Right forelimb (tissue), 1 donor: ENCODE results near the gene PLAAT4.
"Not testable (repeated sequence)": the region's sequence is repeated elsewhere in the genome, so short reads cannot be mapped to it uniquely, and the experiment has no call there.

Experiments
- DNase-seq: peaks from one replicate; pipeline ENCODE4 v3.0.0-alpha.2; 2018

The PLAAT4 gene

DNA sequence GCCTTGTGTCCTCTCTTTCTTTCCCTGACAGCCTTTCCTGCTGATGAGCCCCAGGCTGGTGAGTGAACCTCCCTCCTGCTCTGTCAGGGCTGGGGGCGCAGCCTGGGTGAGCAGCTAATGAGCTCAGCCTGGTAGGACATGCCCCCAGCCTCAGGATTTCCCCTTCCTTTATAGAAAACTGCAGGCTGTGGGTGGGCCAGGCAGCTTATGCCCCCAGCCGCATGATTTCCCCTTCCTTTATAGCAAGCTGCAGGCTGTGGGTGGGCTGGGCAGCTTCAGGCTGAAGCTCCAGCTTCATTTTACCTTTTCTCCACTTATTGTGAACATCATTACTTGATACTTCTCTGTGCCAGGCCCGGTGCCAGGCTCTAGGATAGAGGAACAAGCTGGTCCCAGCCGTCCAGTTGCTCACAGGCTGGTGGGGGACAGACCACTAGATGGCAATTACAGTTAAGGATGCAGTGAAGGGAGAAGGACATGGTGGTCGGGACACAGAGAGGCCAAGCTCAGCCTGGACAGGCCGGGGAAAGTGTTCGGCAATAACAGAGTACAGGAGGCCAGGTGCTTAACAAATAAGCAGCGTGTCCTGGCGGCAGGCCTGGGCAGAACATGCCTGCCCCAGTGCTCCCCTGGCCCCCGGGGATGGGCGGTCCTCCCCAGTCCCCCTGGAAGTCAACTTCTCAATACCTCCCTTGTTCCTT lies 25.4 kb upstream of the PLAAT4 start:
- DNase-seq: no peak

DNA sequence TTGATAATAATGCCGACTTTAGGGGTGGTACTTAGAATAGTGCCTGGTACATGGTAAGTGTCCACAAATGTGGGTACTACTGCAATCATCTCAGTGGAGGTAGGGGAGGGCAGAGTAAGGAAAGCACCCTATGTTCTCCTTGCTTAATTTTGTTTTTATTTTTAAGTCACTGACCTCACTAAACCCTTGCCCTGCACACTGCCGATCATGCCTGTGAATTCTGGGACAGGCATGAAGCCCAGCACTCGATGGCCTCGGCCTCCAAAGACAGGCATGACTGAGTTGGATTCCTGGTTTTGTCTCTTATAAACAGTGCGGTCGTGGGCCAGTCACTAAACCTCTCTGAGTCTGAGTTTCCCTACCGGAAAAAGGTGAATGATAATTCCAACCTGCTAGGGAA lies 23.8 kb upstream of the PLAAT4 start:
- DNase-seq: no peak

DNA sequence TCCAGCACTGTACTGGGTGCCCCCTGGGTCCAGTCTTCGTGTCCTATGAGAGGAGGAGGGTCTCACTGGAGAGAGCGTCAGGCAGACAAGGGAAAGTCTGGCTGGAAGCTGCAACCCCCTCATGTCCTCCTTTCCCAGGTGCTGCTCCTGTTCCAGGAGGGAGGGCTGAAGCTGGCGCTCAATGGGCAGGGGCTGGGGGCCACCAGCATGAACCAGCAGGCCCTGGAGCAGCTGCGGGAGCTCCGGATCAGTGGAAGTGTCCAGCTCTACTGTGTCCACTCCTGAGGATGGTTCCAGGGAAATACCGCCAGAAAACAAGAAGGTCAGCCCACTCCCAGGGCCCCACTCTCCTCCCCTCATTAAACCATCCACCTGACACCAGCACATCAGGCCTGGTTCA lies 20.5 kb upstream of the PLAAT4 start:
- DNase-seq: no peak

DNA sequence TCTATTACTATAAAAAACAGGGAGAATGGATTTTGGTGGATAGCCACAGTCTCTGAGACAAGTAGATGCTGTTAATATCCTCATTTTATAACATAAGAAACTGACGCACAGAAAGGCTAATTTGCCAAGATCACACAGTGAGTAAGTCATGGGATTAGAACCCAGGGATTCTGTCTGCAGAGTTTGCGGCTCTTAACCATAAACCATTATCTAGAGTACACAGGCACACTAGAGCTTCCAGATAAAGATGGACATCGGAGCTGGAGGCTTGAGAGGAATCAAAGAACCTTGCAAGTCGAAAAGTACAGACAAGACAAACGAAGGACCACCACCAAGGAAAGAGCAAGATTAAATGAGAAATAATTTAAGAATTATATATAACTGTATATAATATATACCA lies 19.5 kb upstream of the PLAAT4 start:
- DNase-seq: no peak

DNA sequence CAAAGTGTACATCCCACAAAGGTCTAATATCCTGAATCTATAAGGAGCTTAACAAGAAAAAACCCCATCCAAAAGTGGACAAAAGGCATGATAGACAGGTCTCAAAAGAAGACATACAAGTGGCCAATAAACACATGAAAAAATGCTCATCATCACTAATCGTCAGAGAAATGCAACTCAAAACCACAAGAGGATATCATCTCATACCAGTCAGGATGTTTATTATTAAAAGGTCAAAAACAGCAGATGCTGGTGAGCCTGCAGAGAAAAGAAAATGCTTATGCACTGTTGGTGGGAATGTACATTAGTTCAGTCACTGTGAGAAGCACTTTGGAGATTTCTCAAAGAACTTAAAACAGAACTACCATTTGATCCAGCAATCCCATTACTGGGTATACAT lies 18.1 kb upstream of the PLAAT4 start:
- DNase-seq: no peak

DNA sequence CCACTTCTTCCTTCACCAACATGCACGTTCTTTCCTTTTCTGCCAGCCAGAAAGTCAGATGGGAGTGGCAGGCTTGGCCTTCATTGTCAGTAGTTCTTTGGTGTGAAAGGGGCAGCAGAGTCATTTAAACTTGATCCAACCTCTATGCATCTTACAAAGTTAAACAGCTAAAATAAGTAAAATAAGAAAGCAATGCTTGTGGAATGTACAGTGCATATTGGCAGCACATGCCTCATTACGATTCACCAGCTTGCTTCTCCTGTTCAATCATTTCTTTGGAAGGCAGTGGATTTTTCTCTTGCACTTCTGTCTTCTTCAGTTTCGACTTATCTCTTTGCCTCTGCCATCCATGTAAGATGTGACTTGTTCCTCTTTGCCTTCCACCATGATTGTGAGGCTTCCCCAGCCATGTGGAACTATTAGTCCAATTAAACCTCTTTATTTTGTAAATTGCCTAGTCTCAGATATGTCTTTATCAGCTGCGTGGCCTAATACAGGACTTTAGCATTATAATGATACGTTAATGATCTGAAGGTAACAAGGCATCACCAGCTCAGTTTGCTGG lies 15.9 kb upstream of the PLAAT4 start:
- DNase-seq: no peak

DNA sequence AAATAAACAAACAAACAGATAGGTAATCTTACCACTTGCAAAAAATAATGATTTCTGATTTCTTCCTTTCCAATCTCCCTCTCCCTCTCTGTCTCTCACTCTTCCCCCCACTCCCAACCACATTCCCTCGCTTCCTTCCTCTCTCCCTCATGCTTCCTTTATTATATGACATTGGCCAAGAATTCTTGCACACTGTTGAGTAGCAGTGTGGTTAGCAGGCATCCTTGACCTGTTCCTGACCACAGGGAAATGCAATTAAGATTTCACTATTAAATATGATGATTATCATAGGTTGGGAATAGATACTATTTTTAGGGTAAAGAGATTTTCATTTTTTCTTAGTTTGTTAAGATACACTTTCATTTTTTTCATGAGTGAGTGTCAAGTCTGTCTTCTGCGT lies 14.7 kb upstream of the PLAAT4 start:
- no peak for DNase-seq

DNA sequence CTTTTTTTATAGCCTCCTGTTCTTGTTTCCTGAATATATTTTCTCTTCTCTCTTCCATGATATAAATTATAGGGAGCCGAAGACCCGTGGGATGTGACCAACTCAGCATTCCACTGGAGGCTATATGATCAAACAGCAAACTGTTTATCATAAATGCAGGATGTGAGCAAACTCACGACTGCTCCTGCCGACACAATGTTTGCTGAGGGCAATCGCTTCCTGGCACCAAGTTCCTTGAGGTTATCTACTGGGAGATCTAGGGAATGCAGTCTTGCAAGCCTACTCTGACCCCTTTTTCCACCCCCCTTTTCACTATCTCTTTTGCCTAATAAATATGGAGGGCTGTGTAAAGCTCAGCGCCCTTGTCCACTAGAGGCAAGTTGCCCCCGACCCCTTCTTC lies 13.5 kb upstream of the PLAAT4 start:
- no peak for DNase-seq

DNA sequence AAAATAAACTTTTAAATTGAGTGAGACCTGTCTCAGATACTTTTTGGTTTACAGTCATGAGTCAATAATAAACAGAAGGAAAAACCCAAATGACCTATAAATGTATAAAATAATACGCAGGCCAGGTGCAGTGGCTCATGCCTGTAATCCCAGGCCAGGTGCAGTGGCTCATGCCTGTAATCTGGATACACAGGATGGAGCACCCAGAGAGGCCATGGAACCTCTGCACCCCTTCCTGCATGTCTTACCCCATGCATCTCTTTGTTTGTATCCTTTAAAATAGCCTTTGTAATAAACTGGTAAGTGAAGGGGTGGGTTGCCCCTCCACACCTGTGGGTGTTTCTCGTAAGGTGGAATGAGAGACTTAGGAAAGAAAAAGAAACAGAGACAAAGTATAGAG lies 8.9 kb upstream of the PLAAT4 start:
- DNase-seq: no peak

DNA sequence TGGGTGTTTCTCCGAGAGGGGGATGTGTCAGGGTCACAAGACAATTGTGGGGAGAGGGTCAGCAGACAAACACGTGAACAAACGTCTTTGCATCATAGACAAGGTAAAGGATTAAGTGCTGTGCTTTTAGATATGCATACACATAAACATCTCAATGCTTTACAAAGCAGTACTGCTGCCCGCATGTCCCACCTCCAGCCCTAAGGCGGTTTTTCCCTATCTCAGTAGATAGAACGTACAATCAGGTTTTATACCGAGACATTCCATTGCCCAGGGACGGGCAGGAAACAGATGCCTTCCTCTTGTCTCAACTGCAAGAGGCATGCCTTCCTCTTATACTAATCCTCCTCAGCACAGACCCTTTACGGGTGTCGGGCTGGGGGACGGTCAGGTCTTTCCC lies 8.5 kb upstream of the PLAAT4 start:
- DNase-seq: not testable (repeated sequence)

DNA sequence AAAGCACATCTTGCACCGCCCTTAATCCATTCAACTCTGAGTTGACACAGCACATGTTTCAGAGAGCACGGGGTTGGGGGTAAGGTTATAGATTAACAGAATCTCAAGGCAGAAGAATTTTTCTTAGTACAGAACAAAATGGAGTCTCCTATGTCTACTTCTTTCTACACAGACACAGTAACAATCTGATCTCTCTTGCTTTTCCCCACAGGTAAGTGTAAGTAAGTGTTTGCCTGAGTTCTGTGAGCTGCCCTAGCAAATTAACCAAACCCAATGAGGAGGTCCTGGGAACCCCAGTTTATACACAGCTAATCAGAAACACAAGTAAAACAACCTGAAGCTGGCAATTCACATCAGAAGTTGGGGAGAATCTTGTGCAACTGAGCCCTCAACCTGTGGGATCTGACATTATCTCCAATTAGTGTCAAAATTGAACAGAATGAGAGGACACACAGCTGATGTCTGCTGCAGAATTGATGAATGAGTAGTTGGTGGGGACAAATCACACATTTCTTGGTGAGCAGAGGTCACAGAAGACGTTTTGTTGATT lies 7.8 kb upstream of the PLAAT4 start:
- DNase-seq: not testable (repeated sequence)

DNA sequence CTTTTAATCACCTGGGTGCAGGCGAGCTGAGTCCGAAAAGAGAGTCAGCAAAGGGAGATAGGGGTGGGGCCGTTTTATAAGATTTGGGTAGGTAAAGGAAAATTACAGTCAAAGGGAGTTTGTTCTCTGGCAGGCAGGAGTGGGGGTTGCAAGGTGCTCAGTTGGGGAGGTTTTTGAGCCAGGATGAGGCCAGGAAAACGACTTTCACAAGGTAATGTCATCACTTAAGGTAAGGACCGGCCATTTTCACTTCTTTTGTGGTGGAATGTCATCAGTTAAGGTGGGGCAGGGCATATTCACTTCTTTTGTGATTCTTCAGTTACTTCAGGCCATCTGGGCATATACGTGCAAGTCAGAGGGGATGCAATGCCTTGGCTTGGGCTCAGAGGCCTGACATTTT lies 7.2 kb upstream of the PLAAT4 start:
- DNase-seq: not testable (repeated sequence)

DNA sequence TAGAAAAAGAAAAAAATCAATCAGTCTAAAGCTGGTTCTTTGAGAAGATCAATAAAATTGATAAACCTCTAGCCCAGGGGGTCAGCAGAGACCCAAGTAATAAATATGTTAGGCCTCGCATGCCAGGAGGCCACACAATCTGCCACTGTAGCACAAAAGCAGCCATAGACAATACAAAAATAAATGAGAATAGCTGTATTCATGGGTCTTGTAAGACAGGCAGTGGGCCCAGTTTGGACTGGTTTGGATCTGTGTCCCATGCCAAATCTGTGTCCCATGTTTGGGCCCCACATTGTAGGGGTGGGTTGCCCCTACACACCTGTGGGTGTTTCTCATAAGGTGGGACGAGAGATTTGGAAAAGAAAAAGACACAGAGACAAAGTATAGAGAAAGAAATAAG lies 6.6 kb upstream of the PLAAT4 start:
- DNase-seq: no peak

DNA sequence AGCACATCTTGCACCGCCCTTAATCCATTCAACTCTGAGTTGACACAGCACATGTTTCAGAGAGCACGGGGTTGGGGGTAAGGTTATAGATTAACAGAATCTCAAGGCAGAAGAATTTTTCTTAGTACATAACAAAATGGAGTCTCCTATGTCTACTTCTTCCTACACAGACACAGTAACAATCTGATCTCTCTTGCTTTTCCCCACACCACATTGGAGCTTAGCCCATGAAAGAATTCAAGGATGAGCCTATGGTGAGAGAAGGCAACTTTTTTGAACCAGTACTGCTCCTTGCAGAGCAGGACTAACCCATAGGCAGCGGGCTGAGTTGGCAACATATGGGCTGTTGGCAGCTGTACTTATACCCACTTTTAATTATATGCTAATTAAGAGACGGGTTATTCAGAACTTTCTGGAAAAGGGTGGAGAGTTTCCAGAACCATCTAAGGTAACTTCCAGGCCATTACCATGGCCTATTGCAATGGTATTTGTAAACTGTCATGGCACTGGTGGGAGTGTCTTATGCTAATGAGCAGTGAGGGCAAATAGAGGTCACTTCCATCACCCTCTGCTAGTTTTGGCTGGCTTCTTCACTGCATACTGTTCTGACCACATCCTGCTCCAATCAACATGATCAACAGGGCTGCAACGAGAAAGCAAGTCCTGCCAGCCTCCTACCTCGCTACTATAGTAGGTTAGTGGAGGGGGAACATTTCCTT lies 5.4 kb upstream of the PLAAT4 start:
- not testable (repeated sequence) for DNase-seq

DNA sequence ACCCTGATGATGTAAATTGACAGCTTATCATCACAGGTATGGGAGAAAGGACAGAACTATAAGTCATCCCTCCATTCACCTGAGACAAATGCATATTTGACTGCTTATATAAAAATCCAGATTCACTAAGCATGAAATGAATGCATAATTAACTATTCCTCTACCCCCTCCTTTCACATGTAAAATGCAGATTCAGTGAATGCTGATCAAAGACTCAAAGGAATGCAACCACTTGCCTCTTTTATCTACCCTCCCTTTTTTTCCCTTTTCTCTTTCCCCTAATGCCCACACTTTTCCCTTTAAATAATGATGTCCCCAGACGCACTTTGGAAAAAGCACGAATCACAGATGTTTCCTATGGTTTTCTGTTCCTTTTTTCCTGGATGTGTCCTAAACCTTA lies 4.5 kb upstream of the PLAAT4 start:
- DNase-seq: no peak

DNA sequence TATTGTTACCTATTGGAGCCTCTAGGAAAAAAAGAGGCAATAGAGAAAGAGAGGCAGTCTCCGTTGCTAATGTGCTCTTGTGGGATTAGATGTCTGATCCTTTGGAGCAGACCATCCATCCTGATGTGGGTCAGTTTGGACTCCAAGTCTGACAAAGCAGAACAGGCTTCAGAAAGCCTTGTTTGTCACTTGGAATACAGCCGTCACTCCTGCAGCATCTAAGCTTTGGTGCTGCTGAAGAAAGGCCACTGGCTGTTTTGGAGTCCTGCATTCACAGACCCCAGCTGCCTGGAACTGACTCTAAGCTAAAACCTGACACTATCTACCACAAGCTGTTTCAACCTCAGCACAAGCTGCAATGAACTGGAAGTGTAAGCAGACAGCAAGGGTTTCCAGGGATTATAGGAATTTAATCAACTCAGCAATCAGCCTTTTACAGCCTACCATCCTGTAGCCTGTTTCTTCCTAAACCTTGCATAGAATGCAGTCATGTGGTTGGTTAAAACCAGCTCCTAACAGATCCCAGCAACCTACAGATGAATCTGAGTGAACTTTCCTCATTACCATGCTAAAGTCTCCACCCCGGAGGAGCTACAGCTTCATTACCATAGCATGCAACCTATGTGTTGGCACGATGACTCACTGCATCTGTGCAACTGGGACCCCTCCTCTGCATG lies 3.7 kb upstream of the PLAAT4 start:
- no peak for DNase-seq

DNA sequence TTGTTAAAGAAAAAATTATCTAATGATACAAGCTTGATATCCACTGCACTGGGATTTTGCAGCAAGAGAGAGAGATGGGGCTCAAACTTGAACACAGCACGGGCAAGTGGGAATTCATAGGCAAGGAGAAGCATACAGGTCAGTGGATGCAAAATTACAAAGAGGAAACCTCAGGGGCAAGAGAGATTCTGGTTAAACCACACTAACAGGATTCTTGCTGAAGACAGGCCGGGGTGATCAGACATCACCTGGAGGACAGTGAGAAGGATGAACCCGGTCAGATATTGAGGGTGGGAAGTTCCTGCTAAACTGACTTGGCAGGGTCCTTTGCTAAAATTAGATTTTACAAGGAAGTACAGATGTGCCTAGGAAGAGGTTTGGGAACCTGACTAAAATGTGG lies 2.5 kb upstream of the PLAAT4 start:
- DNase-seq: no peak

DNA sequence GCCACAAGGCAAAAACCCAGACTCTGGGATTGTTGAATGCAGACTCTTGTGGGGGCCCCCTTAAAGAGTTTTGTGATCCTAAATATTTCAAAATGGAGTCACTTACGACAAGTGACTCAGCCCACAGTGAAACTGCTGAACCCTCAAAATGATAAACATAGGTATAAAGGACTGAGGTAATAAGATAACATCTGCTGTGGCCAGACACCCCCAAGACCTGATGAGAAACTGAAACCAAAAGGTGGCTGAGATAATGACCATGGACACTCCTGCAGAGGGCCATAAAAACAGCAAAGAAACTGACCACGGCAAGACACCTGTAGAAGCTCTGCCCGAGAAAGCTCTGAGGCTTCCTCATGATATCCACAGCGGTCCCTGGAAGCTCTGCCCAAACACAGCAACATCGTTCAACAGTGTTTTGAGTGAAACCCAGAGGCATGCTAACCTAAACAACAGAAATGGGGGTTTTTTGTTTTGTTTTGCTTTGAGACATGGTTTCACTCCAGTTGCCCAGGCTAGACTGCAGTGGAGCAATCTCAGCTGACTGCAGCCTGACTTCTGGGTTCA lies 1.6 kb upstream of the PLAAT4 start:
- DNase-seq: no peak

DNA sequence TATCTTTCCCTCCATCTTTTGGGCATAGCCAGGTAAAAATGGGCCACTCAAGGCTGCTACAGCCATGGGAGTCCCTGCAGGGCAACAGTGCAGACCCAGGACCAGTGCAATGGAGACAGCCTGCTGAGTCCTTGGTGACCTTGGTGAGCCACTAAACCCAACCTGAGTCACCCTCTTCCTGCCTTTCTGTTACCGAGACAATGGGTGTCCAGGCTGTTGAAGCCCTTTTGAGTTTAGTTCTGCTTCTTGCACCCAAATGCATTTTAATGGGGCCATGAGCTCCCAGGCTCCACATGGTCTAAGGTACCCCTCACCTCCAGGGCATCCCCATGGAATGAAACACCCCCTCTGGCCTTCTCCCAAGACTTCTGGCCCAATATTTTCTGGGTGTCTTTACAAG lies 874 bp upstream of the PLAAT4 start:
- no peak for DNase-seq

DNA sequence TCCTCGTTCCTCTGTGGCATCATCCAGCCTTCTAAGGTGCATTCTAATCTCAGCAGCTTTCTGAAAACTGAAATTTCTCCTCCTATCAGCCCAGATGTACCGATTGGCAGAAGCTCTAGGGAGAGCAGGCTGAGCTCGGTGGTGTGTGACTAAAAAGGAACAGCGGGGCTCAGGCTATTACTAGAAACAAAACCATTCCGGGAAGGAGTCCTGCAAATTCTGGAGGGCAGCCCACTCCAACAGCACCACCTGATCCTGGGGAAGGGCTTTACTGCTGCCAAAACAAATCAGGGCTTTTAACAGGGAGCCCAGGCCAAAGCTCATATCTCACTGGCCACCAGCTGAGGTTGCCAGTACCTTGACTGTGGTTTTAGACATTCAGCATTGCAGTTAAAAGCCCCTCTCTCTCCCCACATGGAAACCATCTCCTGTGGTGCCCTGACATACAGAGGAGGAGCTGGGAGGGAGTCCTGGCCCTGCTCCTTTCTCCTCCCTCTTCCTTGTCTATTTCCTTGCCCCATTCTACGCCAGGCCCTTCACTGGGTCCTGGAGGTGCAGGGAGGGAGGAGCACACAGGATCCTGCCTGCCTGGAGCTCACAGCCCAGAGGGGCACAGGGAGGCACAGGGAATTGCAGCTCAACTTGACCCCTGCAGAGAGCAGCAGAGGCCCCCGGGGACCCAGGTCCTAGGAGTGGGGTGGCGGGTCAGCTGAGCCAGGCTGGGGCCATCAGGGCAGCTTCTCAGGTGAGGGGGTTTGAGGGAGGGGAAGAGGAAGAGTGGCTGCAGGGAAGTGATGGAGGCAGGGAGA lies 889 bp downstream of the PLAAT4 start:
- DNase-seq: peak; percentile 66

DNA sequence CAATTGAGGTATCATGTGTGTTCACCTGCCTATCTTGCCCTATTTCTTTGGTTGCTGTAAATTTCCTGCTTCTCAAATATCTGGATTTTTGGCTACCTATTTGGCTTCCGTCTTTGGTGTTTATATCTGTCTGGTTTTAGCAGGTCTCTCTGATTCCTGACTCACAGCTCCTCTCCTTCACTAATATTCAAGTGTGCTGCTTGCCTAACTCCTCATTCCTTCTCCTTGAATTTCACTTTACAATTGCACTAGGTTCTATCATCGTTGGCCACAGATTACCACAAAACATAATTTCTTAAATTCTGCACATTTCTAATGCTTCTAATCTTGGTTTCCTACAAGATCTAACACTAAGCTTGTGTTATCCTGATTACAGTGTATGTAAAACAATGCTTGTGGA lies 5.9 kb downstream of the PLAAT4 start:
- DNase-seq: not testable (repeated sequence)

DNA sequence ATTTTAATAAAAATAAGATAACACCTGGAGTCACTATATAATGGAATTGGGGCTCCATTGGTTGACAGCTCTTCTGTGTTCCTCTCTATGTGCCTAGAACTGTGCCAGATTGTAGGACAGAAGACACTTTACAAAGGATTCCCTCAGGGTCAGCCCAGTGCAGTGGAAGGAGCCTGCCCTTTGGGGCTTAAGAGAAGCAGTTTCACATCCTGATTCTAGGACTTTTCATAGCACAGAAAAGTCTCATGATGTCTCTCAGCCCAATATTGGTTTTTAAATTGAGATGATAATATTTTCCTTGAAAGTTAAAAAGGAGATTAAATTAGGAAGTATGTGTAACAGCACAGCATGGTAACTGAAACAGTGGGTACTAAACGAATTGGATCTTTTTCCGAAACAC lies 7.1 kb downstream of the PLAAT4 start:
- no peak for DNase-seq
